ENCODE measurements around the gene NAA16.
A peak's percentile ranks its signal among the peaks of the same experiment; 100 is the strongest.

Gene NAA16

DNA sequence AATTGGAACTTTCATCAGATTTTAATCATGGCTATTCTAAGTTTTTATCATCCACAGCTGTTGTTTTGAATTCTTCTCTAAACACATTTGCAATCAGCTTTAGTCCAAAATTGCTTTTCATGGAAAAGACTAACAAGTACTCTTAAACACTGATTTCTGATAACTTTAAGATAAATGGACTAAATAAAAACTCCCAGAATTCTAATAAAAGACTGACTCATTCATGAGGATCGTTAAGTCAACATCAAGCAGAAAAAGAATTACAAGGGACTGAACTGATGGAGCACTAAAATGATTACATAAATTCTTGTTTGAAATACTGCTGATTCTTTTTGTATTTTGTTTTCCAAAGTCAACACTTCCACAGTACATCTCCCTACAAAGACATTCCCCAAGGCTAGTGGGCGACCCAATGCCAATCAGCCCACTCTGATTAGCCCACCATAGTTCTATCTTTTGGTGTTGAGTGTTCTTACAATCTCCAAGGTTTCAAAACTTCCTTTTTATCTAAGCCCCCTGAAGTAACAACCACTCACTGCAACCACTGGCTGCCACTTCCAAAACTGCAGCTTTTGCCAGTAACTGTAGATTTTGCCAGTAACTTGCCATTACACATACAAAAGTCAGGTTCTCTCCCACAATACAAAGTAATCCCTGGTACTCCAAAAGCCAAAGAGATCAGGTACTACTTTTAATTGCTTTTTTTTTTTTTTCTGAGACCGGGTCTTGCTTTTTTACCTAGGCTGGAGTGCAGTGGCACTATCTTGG is 14.0 kb upstream of the NAA16 start:
- no peak overlapping the region for H3K9ac ChIP-seq (ENCODE audit: insufficient read length)
- no peaks in the 10 kb centered on the region for H3K36me3 ChIP-seq (ENCODE audit: insufficient read depth, low read length)
- no peak overlapping the region for H3K4me3 ChIP-seq
- TF ChIP-seq POLR2AphosphoS5 (IDR thresholded peaks at IDR 0.05; ENCODE audit: borderline replicate concordance, low read depth, low read length) (no peak), FOXP2 (optimal IDR thresholded peaks at IDR 0.05; ENCODE audit: control extremely low read depth, extremely low read length, insufficient read depth) (no peak), EZH2 (IDR thresholded peaks at IDR 0.05) (no peak)
- DNase-seq (ENCODE audit: low read depth, low spot score): no peak
- H3K9me3 ChIP-seq (ENCODE audit: low read depth, low read length): no peaks in the 10 kb centered on the region
- no peak overlapping the region for H3K27ac ChIP-seq

- Histone ChIP-seq H3K9me3 (ENCODE audit: low read depth, low read length) (no peaks in the 10 kb centered on the region), H3K36me3 (ENCODE audit: insufficient read depth, low read length) (no peaks in the 10 kb centered on the region), H3K4me3 (no peak overlapping the region), H3K9ac (ENCODE audit: insufficient read length) (no peak overlapping the region), H3K27ac (no peak overlapping the region)
- DNase-seq (ENCODE audit: low read depth, low spot score): no peak
- TF ChIP-seq EZH2 (IDR thresholded peaks at IDR 0.05) (no peak), FOXP2 (optimal IDR thresholded peaks at IDR 0.05; ENCODE audit: control extremely low read depth, extremely low read length, insufficient read depth) (no peak), POLR2AphosphoS5 (IDR thresholded peaks at IDR 0.05; ENCODE audit: borderline replicate concordance, low read depth, low read length) (no peak)
These were observed 11.6 kb upstream of the NAA16 start for GRCh38 chr13:41299316-41300094.

DNA sequence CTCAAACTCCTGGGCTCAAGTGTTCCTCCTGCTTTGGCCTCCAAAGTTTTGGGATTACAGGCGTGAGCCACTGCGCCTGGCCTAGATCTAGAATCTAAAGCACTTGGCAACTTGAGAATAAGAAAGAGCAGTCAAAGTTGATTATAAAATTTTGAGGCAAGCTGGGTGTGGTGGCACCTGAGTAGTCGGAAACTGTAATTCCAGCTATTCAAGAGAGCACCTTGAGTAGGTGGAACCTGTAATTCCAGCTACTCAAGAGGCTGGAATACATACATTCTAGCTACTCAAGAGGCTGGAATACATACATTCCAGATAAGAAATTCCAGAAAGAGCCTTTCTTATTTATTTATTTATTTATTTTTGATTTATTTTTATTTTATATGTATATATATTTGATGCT is 8.3 kb upstream of the NAA16 start:
- Histone ChIP-seq H3K9ac (ENCODE audit: insufficient read length) (no peak overlapping the region), H3K9me3 (ENCODE audit: low read depth, low read length) (no peaks in the 10 kb centered on the region), H3K36me3 (ENCODE audit: insufficient read depth, low read length) (no peaks in the 10 kb centered on the region), H3K4me3 (no peak overlapping the region), H3K27ac (no peak overlapping the region)
- DNase-seq (ENCODE audit: low read depth, low spot score): no peak
- TF ChIP-seq POLR2AphosphoS5 (IDR thresholded peaks at IDR 0.05; ENCODE audit: borderline replicate concordance, low read depth, low read length) (no peak), FOXP2 (optimal IDR thresholded peaks at IDR 0.05; ENCODE audit: control extremely low read depth, extremely low read length, insufficient read depth) (no peak), EZH2 (IDR thresholded peaks at IDR 0.05) (no peak)

GRCh38 chr13:41304551-41304950 is 6.5 kb upstream of the NAA16 start:
- Histone ChIP-seq H3K9ac (ENCODE audit: insufficient read length) (no peak overlapping the region), H3K4me3 (no peak overlapping the region), H3K9me3 (ENCODE audit: low read depth, low read length) (no peaks in the 10 kb centered on the region), H3K36me3 (ENCODE audit: insufficient read depth, low read length) (no peaks in the 10 kb centered on the region), H3K27ac (no peak overlapping the region)
- DNase-seq (ENCODE audit: low read depth, low spot score): no peak
- TF ChIP-seq FOXP2 (optimal IDR thresholded peaks at IDR 0.05; ENCODE audit: control extremely low read depth, extremely low read length, insufficient read depth) (no peak), POLR2AphosphoS5 (IDR thresholded peaks at IDR 0.05; ENCODE audit: borderline replicate concordance, low read depth, low read length) (no peak), EZH2 (IDR thresholded peaks at IDR 0.05) (no peak)

- TF ChIP-seq FOXP2 (optimal IDR thresholded peaks at IDR 0.05; ENCODE audit: control extremely low read depth, extremely low read length, insufficient read depth) (no peak), POLR2AphosphoS5 (IDR thresholded peaks at IDR 0.05; ENCODE audit: borderline replicate concordance, low read depth, low read length) (peak; percentile 22; the same call in 1 of the 2 replicates)
- H3K9ac ChIP-seq (ENCODE audit: insufficient read length): no peak overlapping the region
- H3K36me3 ChIP-seq (ENCODE audit: insufficient read depth, low read length): no peaks in the 10 kb centered on the region
- peak; percentile 47 for DNase-seq (ENCODE audit: low read depth, low spot score)
- peak overlapping the region; percentile 41 for H3K4me3 ChIP-seq
- no peaks in the 10 kb centered on the region for H3K9me3 ChIP-seq (ENCODE audit: low read depth, low read length)
- H3K27ac ChIP-seq: peak overlapping the region; percentile 58
These were observed 4.6 kb upstream of the NAA16 start for GRCh38 chr13:41306271-41307145.

- no peak for DNase-seq (ENCODE audit: low read depth, low spot score)
These were observed 3.0 kb upstream of the NAA16 start for GRCh38 chr13:41307884-41308640.

DNA sequence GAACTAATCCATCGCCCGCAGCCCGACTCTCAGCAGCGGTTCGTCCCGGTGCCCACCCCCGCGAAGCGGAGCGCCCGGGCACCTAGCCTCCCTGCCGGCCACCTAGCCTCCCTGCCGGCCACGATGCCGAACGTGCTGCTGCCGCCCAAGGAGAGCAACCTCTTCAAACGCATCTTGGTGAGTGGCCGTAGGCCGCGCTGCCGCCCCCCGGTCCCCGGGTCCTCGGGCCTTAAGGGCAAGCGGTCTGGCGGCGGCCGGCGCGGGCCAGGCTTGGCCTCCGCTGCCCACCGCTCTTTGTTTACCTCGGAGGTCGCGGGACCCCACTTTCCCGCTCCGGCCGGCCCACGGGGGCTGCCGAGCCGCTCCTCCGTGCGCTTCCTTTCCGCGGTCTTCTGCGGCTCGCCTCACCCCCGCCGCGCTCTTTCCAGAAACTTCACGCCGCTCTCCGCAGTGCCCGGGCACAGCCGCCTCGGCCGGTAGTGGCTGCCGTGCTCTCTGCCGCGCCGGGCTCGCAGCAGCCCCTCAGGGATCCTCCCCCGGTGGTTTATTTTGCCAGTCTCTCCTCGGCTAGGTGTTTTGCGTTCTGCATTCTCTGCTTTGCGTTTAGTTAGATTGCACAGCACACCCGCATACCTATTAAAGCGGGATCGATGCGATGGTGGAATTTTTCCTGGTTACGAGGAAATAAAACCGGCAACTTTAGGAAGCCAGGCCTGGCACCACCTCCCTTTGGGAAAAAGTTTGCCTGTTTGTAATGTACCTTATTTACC is 524 bp downstream of the NAA16 start:
- no peaks in the 10 kb centered on the region for H3K9me3 ChIP-seq (ENCODE audit: low read depth, low read length)
- DNase-seq (ENCODE audit: low read depth, low spot score): no peak
- peak overlapping the region; percentile 62; the same call in 1 of the 2 replicates for H3K27ac ChIP-seq
- H3K9ac ChIP-seq (ENCODE audit: insufficient read length): peak overlapping the region; percentile 96
- no peak for TF ChIP-seq POLR2AphosphoS5 (IDR thresholded peaks at IDR 0.05; ENCODE audit: borderline replicate concordance, low read depth, low read length)
- peak overlapping the region; percentile 98 for H3K4me3 ChIP-seq
- peaks cover 1% of the 10 kb centered on the region; the same call in 1 of the 2 replicates for H3K36me3 ChIP-seq (ENCODE audit: insufficient read depth, low read length)

More at GRCh38 chr13:41307884-41308640, 3.0 kb upstream of the NAA16 start:
- no peak overlapping the region for H3K27ac ChIP-seq
- no peaks in the 10 kb centered on the region for H3K9me3 ChIP-seq (ENCODE audit: low read depth, low read length)
- TF ChIP-seq FOXP2 (optimal IDR thresholded peaks at IDR 0.05; ENCODE audit: control extremely low read depth, extremely low read length, insufficient read depth) (no peak), POLR2AphosphoS5 (IDR thresholded peaks at IDR 0.05; ENCODE audit: borderline replicate concordance, low read depth, low read length) (no peak), EZH2 (IDR thresholded peaks at IDR 0.05) (no peak)
- H3K36me3 ChIP-seq (ENCODE audit: insufficient read depth, low read length): no peaks in the 10 kb centered on the region
- H3K9ac ChIP-seq (ENCODE audit: insufficient read length): no peak overlapping the region
- H3K4me3 ChIP-seq: no peak overlapping the region
